ENCODE results near the gene RRP1B. TPM values are rescaled to one million over a fixed set of nuclear protein-coding genes. Genes with fewer than 3 reads are reported as not detected.
"Not testable (repeated sequence)": the region's sequence is repeated elsewhere in the genome, so short reads cannot be mapped to it uniquely, and the experiment has no call there.

RRP1B gene
- total RNA-seq, 3 donors from 2014 or later, result 11.1 to 22.5 (median 14.8) TPM

- intact Hi-C loops (cut with DNase I, micrococcal nuclease), result no loop called here
- no peaks in the 10 kb centered on the region for H3K4me1 ChIP-seq (ENCODE audit: low read depth)
- no peaks in the 10 kb centered on the region for H3K9me3 ChIP-seq
- ATAC-seq (no peak), DNase-seq (peak in 1 of 3 donors; percentile 40)
- H3K36me3 ChIP-seq (ENCODE audit: low read depth), result peaks cover 4% of the 10 kb centered on the region
- no peak for TF ChIP-seq CTCF (IDR thresholded peaks at IDR 0.05)
- no peak overlapping the region for H3K4me3 ChIP-seq
Observed at GRCh38 chr21:43693981-43694380, 34.6 kb downstream of the RRP1B start.

GRCh38 chr21:43694437-43695079, 35.2 kb downstream of the RRP1B start:
- peaks cover 4% of the 10 kb centered on the region for H3K36me3 ChIP-seq (ENCODE audit: low read depth)
- no peaks in the 10 kb centered on the region for H3K4me1 ChIP-seq (ENCODE audit: low read depth)
- no peak for TF ChIP-seq CTCF (IDR thresholded peaks at IDR 0.05)
- H3K9me3 ChIP-seq, result no peaks in the 10 kb centered on the region
- peak in 1 of 3 donors; percentile 31 for DNase-seq
- ATAC-seq, result no peak
- no peak overlapping the region for H3K4me3 ChIP-seq
- intact Hi-C loops (cut with DNase I, micrococcal nuclease), result no loop called here

GRCh38 chr21:43696214-43696613, 36.9 kb downstream of the RRP1B start:
- Histone ChIP-seq H3K36me3 (ENCODE audit: low read depth) (no peaks in the 10 kb centered on the region), H3K4me1 (ENCODE audit: low read depth) (no peaks in the 10 kb centered on the region), H3K4me3 (no peak overlapping the region), H3K9me3 (no peaks in the 10 kb centered on the region)
- ATAC-seq, result peak; percentile 72
- DNase-seq, result peak in 1 of 3 donors; percentile 52
- intact Hi-C loops (cut with DNase I, micrococcal nuclease), result no loop called here
- TF ChIP-seq CTCF (IDR thresholded peaks at IDR 0.05), result no peak

GRCh38 chr21:43697758-43698643, 38.6 kb downstream of the RRP1B start:
- Histone ChIP-seq H3K4me1 (ENCODE audit: low read depth) (peaks cover 5% of the 10 kb centered on the region), H3K9me3 (no peaks in the 10 kb centered on the region), H3K36me3 (ENCODE audit: low read depth) (no peaks in the 10 kb centered on the region), H3K4me3 (no peak overlapping the region)
- DNase-seq, result no peak
- ATAC-seq, result no peak
- intact Hi-C loops (cut with DNase I, micrococcal nuclease), result no loop called here
- no peak for TF ChIP-seq CTCF (IDR thresholded peaks at IDR 0.05)

- H3K36me3 ChIP-seq (ENCODE audit: low read depth); H3K4me1 ChIP-seq (ENCODE audit: low read depth); ATAC-seq; H3K9me3 ChIP-seq; intact Hi-C loops (cut with DNase I, micrococcal nuclease); H3K4me3 ChIP-seq; DNase-seq: not testable (repeated sequence)
Observed at GRCh38 chr21:43699492-43699777, 40.1 kb downstream of the RRP1B start.

GRCh38 chr21:43699933-43700599, 40.7 kb downstream of the RRP1B start:
- ATAC-seq, result no peak
- peaks cover 5% of the 10 kb centered on the region for H3K4me1 ChIP-seq (ENCODE audit: low read depth)
- intact Hi-C loops (cut with DNase I, micrococcal nuclease), result no loop called here
- peak in 2 of 3 donors; percentile 10 to 33 for DNase-seq
- no peaks in the 10 kb centered on the region for H3K9me3 ChIP-seq
- H3K4me3 ChIP-seq, result no peak overlapping the region
- no peaks in the 10 kb centered on the region for H3K36me3 ChIP-seq (ENCODE audit: low read depth)
- no peak for TF ChIP-seq CTCF (IDR thresholded peaks at IDR 0.05)

Data from mucosa of descending colon (tissue), 3 donors.